Measurements from ENCODE around the gene CHMP2A. TPM values are rescaled to one million over a fixed set of nuclear protein-coding genes. Genes with fewer than 3 reads are reported as not detected.

The CHMP2A gene
- polyA plus RNA-seq, 1 donor from 2014 or later: 189 TPM

GRCh38 chr19:58556622-58557220, 1.8 kb upstream of the CHMP2A start:
- peak overlapping the region; percentile 72 for H3K4me2 ChIP-seq (ENCODE audit: low read length)
- no peak overlapping the region for H3K27ac ChIP-seq (ENCODE audit: low read length)
- peaks cover 19% of the 10 kb centered on the region for H3K79me2 ChIP-seq (replicated peaks; ENCODE audit: insufficient read depth, low read length)
- no peak overlapping the region for H2AFZ ChIP-seq (ENCODE audit: low read depth, low read length)
- peak overlapping the region; percentile 98 for H3K9ac ChIP-seq (ENCODE audit: low read length)
- H3K36me3 ChIP-seq (ENCODE audit: insufficient read depth, low read length): peaks cover 3% of the 10 kb centered on the region
- H3K9me3 ChIP-seq (ENCODE audit: low read length): no peaks in the 10 kb centered on the region
- H3F3A ChIP-seq (ENCODE audit: insufficient read depth, low read length, poor library complexity, severe bottlenecking): peaks cover 16% of the 10 kb centered on the region
- TF ChIP-seq, protein P1, sequence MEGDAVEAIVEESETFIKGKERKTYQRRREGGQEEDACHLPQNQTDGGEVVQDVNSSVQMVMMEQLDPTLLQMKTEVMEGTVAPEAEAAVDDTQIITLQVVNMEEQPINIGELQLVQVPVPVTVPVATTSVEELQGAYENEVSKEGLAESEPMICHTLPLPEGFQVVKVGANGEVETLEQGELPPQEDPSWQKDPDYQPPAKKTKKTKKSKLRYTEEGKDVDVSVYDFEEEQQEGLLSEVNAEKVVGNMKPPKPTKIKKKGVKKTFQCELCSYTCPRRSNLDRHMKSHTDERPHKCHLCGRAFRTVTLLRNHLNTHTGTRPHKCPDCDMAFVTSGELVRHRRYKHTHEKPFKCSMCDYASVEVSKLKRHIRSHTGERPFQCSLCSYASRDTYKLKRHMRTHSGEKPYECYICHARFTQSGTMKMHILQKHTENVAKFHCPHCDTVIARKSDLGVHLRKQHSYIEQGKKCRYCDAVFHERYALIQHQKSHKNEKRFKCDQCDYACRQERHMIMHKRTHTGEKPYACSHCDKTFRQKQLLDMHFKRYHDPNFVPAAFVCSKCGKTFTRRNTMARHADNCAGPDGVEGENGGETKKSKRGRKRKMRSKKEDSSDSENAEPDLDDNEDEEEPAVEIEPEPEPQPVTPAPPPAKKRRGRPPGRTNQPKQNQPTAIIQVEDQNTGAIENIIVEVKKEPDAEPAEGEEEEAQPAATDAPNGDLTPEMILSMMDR (IDR thresholded peaks at IDR 0.05; ENCODE audit: poor library complexity, severe bottlenecking): no peak
- TF ChIP-seq POLR2AphosphoS5 (IDR thresholded peaks at IDR 0.05): no peak
- TF ChIP-seq, protein P2, sequence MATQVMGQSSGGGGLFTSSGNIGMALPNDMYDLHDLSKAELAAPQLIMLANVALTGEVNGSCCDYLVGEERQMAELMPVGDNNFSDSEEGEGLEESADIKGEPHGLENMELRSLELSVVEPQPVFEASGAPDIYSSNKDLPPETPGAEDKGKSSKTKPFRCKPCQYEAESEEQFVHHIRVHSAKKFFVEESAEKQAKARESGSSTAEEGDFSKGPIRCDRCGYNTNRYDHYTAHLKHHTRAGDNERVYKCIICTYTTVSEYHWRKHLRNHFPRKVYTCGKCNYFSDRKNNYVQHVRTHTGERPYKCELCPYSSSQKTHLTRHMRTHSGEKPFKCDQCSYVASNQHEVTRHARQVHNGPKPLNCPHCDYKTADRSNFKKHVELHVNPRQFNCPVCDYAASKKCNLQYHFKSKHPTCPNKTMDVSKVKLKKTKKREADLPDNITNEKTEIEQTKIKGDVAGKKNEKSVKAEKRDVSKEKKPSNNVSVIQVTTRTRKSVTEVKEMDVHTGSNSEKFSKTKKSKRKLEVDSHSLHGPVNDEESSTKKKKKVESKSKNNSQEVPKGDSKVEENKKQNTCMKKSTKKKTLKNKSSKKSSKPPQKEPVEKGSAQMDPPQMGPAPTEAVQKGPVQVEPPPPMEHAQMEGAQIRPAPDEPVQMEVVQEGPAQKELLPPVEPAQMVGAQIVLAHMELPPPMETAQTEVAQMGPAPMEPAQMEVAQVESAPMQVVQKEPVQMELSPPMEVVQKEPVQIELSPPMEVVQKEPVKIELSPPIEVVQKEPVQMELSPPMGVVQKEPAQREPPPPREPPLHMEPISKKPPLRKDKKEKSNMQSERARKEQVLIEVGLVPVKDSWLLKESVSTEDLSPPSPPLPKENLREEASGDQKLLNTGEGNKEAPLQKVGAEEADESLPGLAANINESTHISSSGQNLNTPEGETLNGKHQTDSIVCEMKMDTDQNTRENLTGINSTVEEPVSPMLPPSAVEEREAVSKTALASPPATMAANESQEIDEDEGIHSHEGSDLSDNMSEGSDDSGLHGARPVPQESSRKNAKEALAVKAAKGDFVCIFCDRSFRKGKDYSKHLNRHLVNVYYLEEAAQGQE (IDR thresholded peaks at IDR 0.05; ENCODE audit: borderline replicate concordance): no peak
- TF ChIP-seq RAD21 (conservative IDR thresholded peaks at IDR 0.05): no peak
- TF ChIP-seq SMC3 (conservative IDR thresholded peaks at IDR 0.05; ENCODE audit: poor library complexity): no peak
- no peak for TF ChIP-seq TAF1 (IDR thresholded peaks at IDR 0.05; ENCODE audit: low read depth)
- no peak for TF ChIP-seq EZH2 (IDR thresholded peaks at IDR 0.05; ENCODE audit: borderline replicate concordance, insufficient read depth, low read length, poor library complexity, severe bottlenecking)
- TF ChIP-seq MXI1 (conservative IDR thresholded peaks at IDR 0.05; ENCODE audit: poor library complexity, severe bottlenecking): no peak
- no peak for TF ChIP-seq EP300 (conservative IDR thresholded peaks at IDR 0.05; ENCODE audit: poor library complexity, severe bottlenecking)
- no peaks in the 10 kb centered on the region for H3K27me3 ChIP-seq (ENCODE audit: insufficient read depth, low read depth, low read length)
- H3K9me2 ChIP-seq (ENCODE audit: insufficient read depth, low read length): no peaks in the 10 kb centered on the region
- peaks cover 6% of the 10 kb centered on the region for H4K20me1 ChIP-seq (ENCODE audit: insufficient read depth)
- peak overlapping the region; percentile 76 for H3K4me3 ChIP-seq (ENCODE audit: low read length)

- no peak overlapping the region for H3K27ac ChIP-seq (ENCODE audit: low read length)
- no peaks in the 10 kb centered on the region for H3K9me3 ChIP-seq (ENCODE audit: low read length)
- peaks cover 6% of the 10 kb centered on the region for H4K20me1 ChIP-seq (ENCODE audit: insufficient read depth)
- no peak for TF ChIP-seq EP300 (conservative IDR thresholded peaks at IDR 0.05; ENCODE audit: poor library complexity, severe bottlenecking)
- H2AFZ ChIP-seq (ENCODE audit: low read depth, low read length): no peak overlapping the region
- peak overlapping the region; percentile 98 for H3K9ac ChIP-seq (ENCODE audit: low read length)
- H3K27me3 ChIP-seq (ENCODE audit: insufficient read depth, low read depth, low read length): no peaks in the 10 kb centered on the region
- H3K4me2 ChIP-seq (ENCODE audit: low read length): no peak overlapping the region
- peaks cover 19% of the 10 kb centered on the region for H3K79me2 ChIP-seq (replicated peaks; ENCODE audit: insufficient read depth, low read length)
- H3K36me3 ChIP-seq (ENCODE audit: insufficient read depth, low read length): peaks cover 3% of the 10 kb centered on the region
- H3F3A ChIP-seq (ENCODE audit: insufficient read depth, low read length, poor library complexity, severe bottlenecking): peaks cover 16% of the 10 kb centered on the region
- no peaks in the 10 kb centered on the region for H3K9me2 ChIP-seq (ENCODE audit: insufficient read depth, low read length)
- peak overlapping the region; percentile 76 for H3K4me3 ChIP-seq (ENCODE audit: low read length)
Observed at GRCh38 chr19:58555920-58556621, 1.2 kb upstream of the CHMP2A start.
